Upper lobe of left lung (tissue), 6 donors: ENCODE data around the gene KIF26B. TPM values are rescaled to one million over a fixed set of nuclear protein-coding genes. Genes with fewer than 3 reads are reported as not detected.

Experiments
- ATAC-seq, 2 donors: fragments of 200-7000 bp; cut with Tn5 transposase; one replicate each; pipeline ENCODE4 v1.9.1; 2022; ENCODE audit warnings: mild to moderate bottlenecking in 2 of 2, moderate library complexity in 2 of 2; ENCODE audit not compliant: low FRiP score in 2 of 2
- DNase-seq, 2 donors: peaks; one replicate each; pipeline ENCODE4 v3.0.0-alpha.2; 2019 to 2020
- H3K27ac ChIP-seq, 4 donors: fragments of 200-600 bp; sonication (generic); one replicate each; pipeline ENCODE4 v1.5.1; 2016 to 2019
- H3K27me3 ChIP-seq, 4 donors: fragments of 200-600 bp; sonication (generic); one replicate each; pipeline ENCODE4 v1.5.1; 2017 to 2019
- H3K36me3 ChIP-seq, 4 donors: fragments of 200-600 bp; sonication (generic); one replicate each; pipeline ENCODE4 v1.5.1; 2016 to 2019
- H3K4me1 ChIP-seq, 4 donors: fragments of 200-600 bp; sonication (generic); one replicate each; pipeline ENCODE4 v1.5.1; 2018 to 2019
- H3K4me3 ChIP-seq, 4 donors: fragments of 200-600 bp; sonication (generic); one replicate each; pipeline ENCODE4 v1.5.1; 2017 to 2019; ENCODE audit warnings: mild to moderate bottlenecking in 2 of 4, moderate library complexity in 1 of 4
- H3K9me3 ChIP-seq, 4 donors: fragments of 200-600 bp; sonication (generic); one replicate each; pipeline ENCODE4 v1.5.1; 2018 to 2019
- EP300 ChIP-seq, 4 donors: sonication (generic); formaldehyde crosslinking; IDR thresholded peaks; one replicate each; pipeline ENCODE4 v1.5.1; 2017; ENCODE audit warnings: antibody characterized with exemption in 4 of 4, control low read depth in 2 of 4
- POLR2A ChIP-seq, 4 donors: fragments of 450-650 bp; IDR thresholded peaks; one replicate each; pipeline ENCODE4 v1.5.1; 2016 to 2017; ENCODE audit warnings: antibody characterized with exemption in 4 of 4, mild to moderate bottlenecking in 2 of 4
- POLR2AphosphoS5 ChIP-seq, 2 donors: sonication (generic); formaldehyde crosslinking; IDR thresholded peaks; one replicate each; pipeline ENCODE4 v1.5.1; 2017; ENCODE audit warnings: antibody characterized with exemption in 2 of 2
- WGBS, 2 donors: methylation state at CpG; one replicate each; pipeline ENCODE4 v1.1.5; 2017 to 2018; 5-methylcytosine and 5-hydroxymethylcytosine counted together
- total RNA-seq, 6 donors: library from RNA; depleted of rRNA in 4 of 6; stranded (reverse); fragments of >200 nt in 4 of 6; gene quantifications; one replicate each; pipeline versions ENCODE4 v1.1.0 to v1.2.1, GENCODE V29; 2016 to 2021
- TF ChIP-seq, protein P1 (sequence below), 6 experiments: fragments of 450-650 bp in 4 of 6; fragments of 200-600 bp in 2 of 6; sonication (generic) in 2 of 6; IDR thresholded peaks; one replicate each; pipeline ENCODE4 v1.5.1; 2016 to 2019; ENCODE audit warnings: antibody characterized with exemption in 6 of 6
- donor health status: DM: no; HTN: no; CAD: no; lungs with moderate emphysema.
- donor health status: DM: no; HTN: yes; CAD: no; lungs with severe emphysema.

The KIF26B gene
- total RNA-seq, 6 donors from 2014 or later: 1.2 to 4.3 (median 2.1) TPM

- 82 to 88% methylated on average over 4 of the region's 4 CpGs for WGBS, 2 donors
- DNase-seq: no peak
- H3K4me3 ChIP-seq: no peak overlapping the region
Observed at GRCh38 chr1:245108246-245108645, 46.5 kb upstream of the KIF26B start.

GRCh38 chr1:245108909-245109308, 45.9 kb upstream of the KIF26B start:
- WGBS, 2 donors: 55 to 56% methylated on average over 7 of the region's 7 CpGs
- no peak overlapping the region for H3K27ac ChIP-seq
- ATAC-seq (no peak), DNase-seq (no peak)
- no peak overlapping the region for H3K4me3 ChIP-seq
- no peaks in the 10 kb centered on the region for H3K4me1 ChIP-seq
- no peaks in the 10 kb centered on the region for H3K36me3 ChIP-seq
- H3K9me3 ChIP-seq: no peaks in the 10 kb centered on the region
- H3K27me3 ChIP-seq: no peaks in the 10 kb centered on the region
- TF ChIP-seq POLR2AphosphoS5 (IDR thresholded peaks at IDR 0.05): no peak

More at GRCh38 chr1:245108246-245108645, 46.5 kb upstream of the KIF26B start:
- H3K27me3 ChIP-seq: no peaks in the 10 kb centered on the region
- no peaks in the 10 kb centered on the region for H3K36me3 ChIP-seq
- no peaks in the 10 kb centered on the region for H3K4me1 ChIP-seq
- H3K27ac ChIP-seq: no peak overlapping the region
- no peak for ATAC-seq
- TF ChIP-seq, protein P1, sequence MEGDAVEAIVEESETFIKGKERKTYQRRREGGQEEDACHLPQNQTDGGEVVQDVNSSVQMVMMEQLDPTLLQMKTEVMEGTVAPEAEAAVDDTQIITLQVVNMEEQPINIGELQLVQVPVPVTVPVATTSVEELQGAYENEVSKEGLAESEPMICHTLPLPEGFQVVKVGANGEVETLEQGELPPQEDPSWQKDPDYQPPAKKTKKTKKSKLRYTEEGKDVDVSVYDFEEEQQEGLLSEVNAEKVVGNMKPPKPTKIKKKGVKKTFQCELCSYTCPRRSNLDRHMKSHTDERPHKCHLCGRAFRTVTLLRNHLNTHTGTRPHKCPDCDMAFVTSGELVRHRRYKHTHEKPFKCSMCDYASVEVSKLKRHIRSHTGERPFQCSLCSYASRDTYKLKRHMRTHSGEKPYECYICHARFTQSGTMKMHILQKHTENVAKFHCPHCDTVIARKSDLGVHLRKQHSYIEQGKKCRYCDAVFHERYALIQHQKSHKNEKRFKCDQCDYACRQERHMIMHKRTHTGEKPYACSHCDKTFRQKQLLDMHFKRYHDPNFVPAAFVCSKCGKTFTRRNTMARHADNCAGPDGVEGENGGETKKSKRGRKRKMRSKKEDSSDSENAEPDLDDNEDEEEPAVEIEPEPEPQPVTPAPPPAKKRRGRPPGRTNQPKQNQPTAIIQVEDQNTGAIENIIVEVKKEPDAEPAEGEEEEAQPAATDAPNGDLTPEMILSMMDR (IDR thresholded peaks at IDR 0.05): no peak
- TF ChIP-seq POLR2AphosphoS5 (IDR thresholded peaks at IDR 0.05) (no peak), POLR2A (IDR thresholded peaks at IDR 0.05) (no peak), EP300 (IDR thresholded peaks at IDR 0.05) (no peak)
- no peaks in the 10 kb centered on the region for H3K9me3 ChIP-seq

DNA sequence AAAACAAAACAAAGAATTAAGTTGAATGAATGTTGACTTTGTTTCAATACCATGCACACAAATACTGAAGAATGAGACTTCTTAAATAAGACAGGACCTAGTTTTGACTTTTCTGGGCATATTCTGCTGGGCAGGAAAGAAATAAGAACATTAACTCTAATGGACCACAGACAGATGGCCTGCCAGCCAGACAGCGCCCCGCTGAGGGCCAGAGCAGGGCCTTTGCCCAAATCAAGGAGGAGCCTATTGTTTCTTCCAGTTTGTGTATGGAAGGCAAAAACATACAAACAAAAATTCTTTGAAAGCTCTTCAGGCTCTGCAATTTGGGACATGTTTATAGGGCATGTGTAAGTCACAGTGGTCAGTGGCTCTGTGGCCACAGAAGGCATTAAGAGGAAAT, 44.4 kb upstream of the KIF26B start:
- 89 to 95% methylated on average over 2 of the region's 2 CpGs for WGBS, 2 donors
- Histone ChIP-seq H3K4me1 (no peaks in the 10 kb centered on the region), H3K4me3 (no peak overlapping the region), H3K36me3 (no peaks in the 10 kb centered on the region), H3K9me3 (no peaks in the 10 kb centered on the region), H3K27ac (no peak overlapping the region), H3K27me3 (no peaks in the 10 kb centered on the region)
- ATAC-seq (no peak), DNase-seq (no peak)
- TF ChIP-seq POLR2A (IDR thresholded peaks at IDR 0.05) (no peak), POLR2AphosphoS5 (IDR thresholded peaks at IDR 0.05) (no peak), EP300 (IDR thresholded peaks at IDR 0.05) (no peak)
- TF ChIP-seq, protein P1 (IDR thresholded peaks at IDR 0.05): no peak

- Histone ChIP-seq H3K9me3 (no peaks in the 10 kb centered on the region), H3K36me3 (no peaks in the 10 kb centered on the region), H3K27ac (no peak overlapping the region), H3K4me3 (no peak overlapping the region), H3K4me1 (no peaks in the 10 kb centered on the region), H3K27me3 (no peaks in the 10 kb centered on the region)
- 79 to 82% methylated on average over 6 of the region's 6 CpGs for WGBS, 2 donors
- DNase-seq: no peak
- TF ChIP-seq POLR2A (IDR thresholded peaks at IDR 0.05) (no peak), POLR2AphosphoS5 (IDR thresholded peaks at IDR 0.05) (no peak), EP300 (IDR thresholded peaks at IDR 0.05) (no peak)
- TF ChIP-seq, protein P1 (IDR thresholded peaks at IDR 0.05): no peak
- no peak for ATAC-seq
Observed at GRCh38 chr1:245111073-245111472, 43.7 kb upstream of the KIF26B start.

- Histone ChIP-seq H3K27ac (no peak overlapping the region), H3K4me3 (no peak overlapping the region), H3K4me1 (no peaks in the 10 kb centered on the region), H3K9me3 (no peaks in the 10 kb centered on the region), H3K36me3 (no peaks in the 10 kb centered on the region), H3K27me3 (no peaks in the 10 kb centered on the region)
- no peak for ATAC-seq
- no peak for DNase-seq
- no peak for TF ChIP-seq POLR2A (IDR thresholded peaks at IDR 0.05)
- TF ChIP-seq, protein P1 (IDR thresholded peaks at IDR 0.05): no peak
- TF ChIP-seq EP300 (IDR thresholded peaks at IDR 0.05): no peak
- TF ChIP-seq POLR2AphosphoS5 (IDR thresholded peaks at IDR 0.05): no peak
- 85 to 88% methylated on average over 9 of the region's 9 CpGs for WGBS, 2 donors
Observed at GRCh38 chr1:245113649-245114048, 41.1 kb upstream of the KIF26B start.
